Endometrium (tissue), 2 donors: ENCODE data around the gene SRGAP2B.
"Not testable (repeated sequence)": the region's sequence is repeated elsewhere in the genome, so short reads cannot be mapped to it uniquely, and the experiment has no call there.

ENCODE experiments used
- FAIRE-seq: peaks from 2 replicates; lab custom pipeline; 2012; peaks lifted over from hg19 to GRCh38; lab: Jason Lieb, UNC
- donor health status: control.
- donor health status: control.

Gene SRGAP2B

DNA sequence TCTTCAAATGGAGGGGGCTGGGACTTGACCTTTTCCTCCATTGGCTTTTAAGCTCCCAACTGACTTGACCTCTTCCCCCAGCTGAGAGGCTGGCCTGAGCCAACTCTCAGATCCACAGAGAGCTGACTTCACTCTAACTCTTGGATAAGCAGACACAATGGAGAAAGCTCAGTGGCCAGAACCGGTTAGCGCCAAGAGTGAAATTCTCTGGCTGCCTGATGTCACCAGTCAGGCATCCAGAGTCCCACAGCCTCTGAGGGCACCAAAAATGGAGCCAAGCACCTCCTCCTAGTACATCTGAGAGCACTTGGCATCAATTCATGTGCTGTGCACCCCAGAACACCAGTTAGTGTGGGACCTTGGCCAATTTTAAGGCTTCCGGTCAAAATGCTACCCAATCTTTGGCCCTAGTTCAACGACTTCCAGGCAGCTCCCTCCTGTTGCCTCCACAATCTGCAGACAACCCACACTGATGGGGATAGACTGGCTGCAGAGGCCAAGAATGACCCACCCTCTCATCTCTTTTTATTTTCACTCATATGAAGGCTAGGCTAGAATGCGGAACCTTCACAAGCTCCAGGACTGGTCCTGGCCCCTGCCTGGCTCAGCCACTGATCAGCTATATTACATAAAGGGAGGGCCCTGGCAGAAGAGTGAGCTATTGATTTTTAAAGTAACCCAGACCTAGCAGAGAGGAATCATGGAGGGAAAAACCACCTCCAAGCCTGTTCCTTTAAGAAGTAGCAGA is 200.5 kb downstream of the SRGAP2B start:
- not testable (repeated sequence) for FAIRE-seq

DNA sequence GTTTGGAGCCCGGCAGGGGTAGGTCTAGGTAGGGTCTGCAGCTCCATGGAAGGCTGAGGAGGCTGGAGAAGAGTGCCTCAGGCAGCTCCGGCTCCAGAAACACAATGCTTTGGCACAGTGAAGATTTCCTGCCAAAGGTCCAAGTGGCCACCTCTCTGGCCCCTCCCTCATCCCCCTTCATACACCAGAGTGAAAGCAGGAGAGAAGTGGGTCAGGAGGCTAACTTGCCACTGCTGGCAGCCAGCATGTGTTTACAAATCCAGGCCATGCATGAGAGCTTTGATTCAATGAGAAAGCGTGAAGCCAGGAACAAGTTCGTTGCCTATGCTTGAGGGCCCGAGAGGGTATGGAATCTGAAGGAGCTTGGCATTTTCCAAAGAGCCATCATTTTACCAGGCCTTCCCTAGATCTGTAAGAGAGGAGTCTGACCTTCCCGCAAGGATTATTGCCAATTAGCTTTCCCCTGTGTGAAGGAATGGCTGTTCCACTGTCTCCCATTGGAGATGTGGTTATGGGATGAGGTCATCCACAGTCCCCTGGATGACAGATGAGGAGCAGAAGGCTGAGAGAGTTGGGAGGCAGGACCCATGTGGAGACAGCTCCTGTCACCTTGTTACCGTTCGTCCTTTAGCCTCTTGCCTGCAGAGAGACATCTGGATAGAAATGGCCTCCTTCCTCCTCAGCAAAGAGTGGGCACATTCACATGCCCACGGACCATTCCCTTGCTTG is 201.3 kb downstream of the SRGAP2B start:
- not testable (repeated sequence) for FAIRE-seq

DNA sequence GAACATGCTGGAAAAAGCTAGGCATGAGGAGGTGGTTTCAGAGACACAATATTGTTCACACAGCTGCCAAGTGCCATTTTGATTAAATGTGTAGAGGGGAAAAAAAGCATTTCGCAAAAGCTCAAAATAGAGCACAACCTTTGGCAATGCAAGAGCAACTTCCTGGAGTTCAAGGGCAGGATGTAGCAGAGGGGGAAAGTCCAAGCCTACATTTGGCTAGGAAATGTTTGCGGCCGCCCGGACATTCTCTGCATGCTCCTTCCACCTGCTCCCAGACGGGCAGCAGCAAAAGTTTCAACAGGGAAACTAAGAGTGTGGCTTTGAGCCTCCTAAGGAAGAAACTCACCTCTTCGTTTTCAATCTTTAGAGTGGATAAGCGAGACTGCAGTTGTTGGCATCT is 202.1 kb downstream of the SRGAP2B start:
- FAIRE-seq, result not testable (repeated sequence)

DNA sequence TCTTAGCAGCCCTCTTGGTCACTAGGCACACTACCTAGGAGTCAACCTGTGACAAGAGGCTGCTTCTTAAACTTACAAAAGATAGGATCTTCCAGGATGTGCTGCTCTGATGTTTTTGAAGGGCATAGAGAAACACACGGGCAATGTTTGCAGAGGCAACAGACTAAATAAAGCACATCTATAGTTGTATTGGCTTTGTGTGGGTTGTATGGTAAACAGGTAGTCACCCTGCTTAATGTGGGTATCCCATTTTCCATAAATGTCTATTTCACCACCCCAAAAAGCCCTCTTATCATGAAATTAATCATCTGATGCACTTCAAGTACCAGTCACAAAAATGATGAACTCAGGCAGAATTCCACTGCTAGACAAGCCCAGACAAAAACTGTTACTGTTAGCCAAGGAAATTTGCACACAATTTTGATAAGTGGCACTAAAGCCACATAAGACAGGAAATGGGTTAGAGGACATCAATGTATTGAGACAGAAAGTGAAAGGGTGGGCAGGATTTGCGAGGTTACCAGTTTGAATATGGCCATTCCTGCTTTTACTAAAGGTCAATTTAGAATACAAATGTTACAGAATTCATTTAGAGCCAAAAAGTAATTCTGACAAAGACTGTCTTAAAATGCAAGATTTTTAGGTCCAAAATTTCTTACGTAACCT is 205.5 kb downstream of the SRGAP2B start:
- not testable (repeated sequence) for FAIRE-seq

DNA sequence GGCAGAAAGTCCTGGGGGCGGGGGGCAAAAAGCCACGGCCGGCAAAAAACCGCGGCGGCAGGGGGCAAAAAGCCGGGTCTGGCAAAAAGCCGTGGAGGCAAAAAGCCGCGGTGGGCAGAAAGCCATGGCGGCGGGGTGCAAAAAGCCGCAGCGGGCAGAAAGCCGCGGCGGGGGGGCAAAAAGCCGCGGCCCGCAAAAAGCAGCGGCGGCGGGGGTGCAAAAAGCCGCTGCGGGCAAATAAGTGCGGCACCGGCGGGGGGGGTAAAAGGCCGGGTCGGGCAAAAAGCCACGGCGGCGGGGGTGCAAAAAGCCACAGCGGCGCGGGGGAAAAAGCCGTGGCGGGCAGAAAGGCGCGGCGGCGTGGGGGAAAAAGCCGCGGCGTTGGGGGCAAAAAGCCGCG is 212.1 kb downstream of the SRGAP2B start:
- FAIRE-seq, result not testable (repeated sequence)

DNA sequence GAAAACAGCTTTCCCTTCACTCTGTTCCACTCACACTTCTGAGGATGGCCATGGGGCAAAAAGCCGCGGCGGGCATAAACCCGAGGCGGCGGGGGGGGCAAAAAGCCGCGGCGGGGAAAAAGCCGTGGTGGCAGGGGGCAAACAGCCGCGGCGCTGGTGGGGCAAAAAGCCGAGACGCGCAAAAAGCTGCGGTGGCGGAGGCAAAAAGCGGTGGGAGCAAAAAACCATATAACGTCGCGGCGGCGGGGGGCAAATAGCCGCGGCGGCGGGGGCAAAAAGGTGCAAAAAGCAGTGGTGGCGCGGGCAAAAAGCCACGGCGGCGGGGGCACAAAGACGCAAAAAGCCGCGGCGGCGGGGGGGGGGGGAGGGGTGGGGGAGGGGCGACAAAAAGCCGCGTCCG is 212.8 kb downstream of the SRGAP2B start:
- not testable (repeated sequence) for FAIRE-seq

DNA sequence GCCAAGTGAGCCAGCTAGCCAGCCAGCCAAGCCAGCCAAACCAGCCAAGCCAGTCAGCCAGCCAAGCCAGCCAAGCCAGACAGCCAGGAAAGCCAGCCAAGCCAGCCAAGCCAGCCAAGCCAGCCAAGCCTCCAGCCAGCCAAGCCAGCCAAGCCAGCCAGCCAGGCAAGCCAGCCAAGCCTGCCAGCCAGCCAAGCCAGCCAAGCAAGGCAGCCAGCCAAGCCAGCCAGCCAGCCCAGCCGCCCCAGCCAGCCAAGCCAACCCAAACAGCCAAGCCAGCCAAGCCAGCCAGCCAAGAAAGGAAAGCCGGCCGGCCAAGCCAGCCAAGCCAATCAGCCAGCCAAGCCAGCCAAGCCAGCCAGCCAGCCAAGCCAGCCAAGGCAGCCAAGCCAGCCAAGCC is 236.5 kb downstream of the SRGAP2B start:
- not testable (repeated sequence) for FAIRE-seq
